ENCODE measurements around the gene RALGPS1. TPM values are rescaled to one million over a fixed set of nuclear protein-coding genes. Genes with fewer than 3 reads are reported as not detected.

Gene RALGPS1
- total and polyA plus RNA-seq, 5 donors from 2014 or later: 1.8 to 10.3 (median 3.3) TPM

DNA sequence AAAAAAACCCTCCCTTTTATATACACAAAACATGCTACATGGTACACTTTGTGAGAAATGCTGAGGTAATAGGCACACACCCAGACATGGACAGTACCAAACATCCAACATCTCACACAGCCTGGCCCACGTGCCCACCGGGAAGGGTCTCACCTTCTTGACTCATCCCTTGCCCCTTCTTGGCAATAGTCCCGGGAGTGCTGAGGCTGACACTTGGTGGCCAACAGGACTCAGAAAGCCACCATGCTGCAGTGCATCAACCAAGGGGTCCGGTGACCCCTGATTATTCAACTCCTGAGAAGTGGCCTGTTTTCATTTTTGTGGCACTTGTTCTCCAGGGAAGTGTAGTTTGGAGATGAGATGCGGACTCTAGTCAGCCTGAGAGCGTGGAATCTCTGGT is 172.8 kb downstream of the RALGPS1 start:
- H3K27ac Mint-ChIP-seq: no peak overlapping the region
- no peaks in the 10 kb centered on the region for H3K9me3 Mint-ChIP-seq
- Histone ChIP-seq H3K4me1 (ENCODE audit: control insufficient read depth, insufficient read depth, low read length, poor library complexity, severe bottlenecking) (no peaks in the 10 kb centered on the region), H3K27ac (ENCODE audit: insufficient read depth, low read length, poor library complexity, severe bottlenecking) (no peak overlapping the region), H3K4me3 (ENCODE audit: low read depth, low read length) (no peak overlapping the region), H3K36me3 (ENCODE audit: control insufficient read depth, insufficient read depth, low read length) (no peaks in the 10 kb centered on the region), H3K27me3 (ENCODE audit: control insufficient read depth, insufficient read depth, low read length) (no peaks in the 10 kb centered on the region), H3K9me3 (ENCODE audit: control insufficient read depth in 2 of 2, low read length in 2 of 2) (no peaks in the 10 kb centered on the region)
- ATAC-seq (ENCODE audit: low read depth in 2 of 2) (no peak), DNase-seq (no peak)
- peaks cover 0 to 15% (median 7%) of the 10 kb centered on the region in 4 donors for H3K4me1 Mint-ChIP-seq
- no peak overlapping the region for H3K4me3 Mint-ChIP-seq
- H3K27me3 Mint-ChIP-seq: no peaks in the 10 kb centered on the region
- H3K36me3 Mint-ChIP-seq: no peaks in the 10 kb centered on the region

DNA sequence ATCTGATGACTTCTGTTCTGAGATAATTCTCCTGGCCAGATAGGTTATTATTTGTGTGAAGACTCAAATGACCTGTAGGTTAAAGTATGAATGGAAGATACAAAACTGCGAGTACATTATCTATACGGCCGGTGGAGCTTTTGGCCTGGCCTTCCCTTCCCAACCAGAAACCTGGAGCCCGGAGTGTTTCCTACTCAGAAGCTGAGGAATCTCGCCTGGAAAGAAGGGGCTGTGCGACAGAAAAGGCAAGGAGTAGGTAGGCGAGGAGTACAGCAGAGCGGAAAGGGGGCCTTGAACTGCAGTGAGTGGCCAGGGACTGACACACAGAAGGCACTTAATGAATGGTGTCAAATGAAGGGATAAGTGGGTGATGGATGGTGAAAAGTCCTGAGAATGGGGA is 173.3 kb downstream of the RALGPS1 start:
- H3K4me1 Mint-ChIP-seq: peaks cover 0 to 15% (median 7%) of the 10 kb centered on the region in 4 donors
- no peak for ATAC-seq (ENCODE audit: low read depth in 2 of 2)
- no peak overlapping the region for H3K27ac ChIP-seq (ENCODE audit: insufficient read depth, low read length, poor library complexity, severe bottlenecking)
- no peaks in the 10 kb centered on the region for H3K27me3 ChIP-seq (ENCODE audit: control insufficient read depth, insufficient read depth, low read length)
- H3K27ac Mint-ChIP-seq: no peak overlapping the region
- H3K36me3 Mint-ChIP-seq: no peaks in the 10 kb centered on the region
- H3K9me3 Mint-ChIP-seq: no peaks in the 10 kb centered on the region
- H3K9me3 ChIP-seq (ENCODE audit: control insufficient read depth in 2 of 2, low read length in 2 of 2): no peaks in the 10 kb centered on the region
- no peaks in the 10 kb centered on the region for H3K27me3 Mint-ChIP-seq
- no peaks in the 10 kb centered on the region for H3K36me3 ChIP-seq (ENCODE audit: control insufficient read depth, insufficient read depth, low read length)
- H3K4me3 Mint-ChIP-seq: no peak overlapping the region
- no peak for DNase-seq
- no peaks in the 10 kb centered on the region for H3K4me1 ChIP-seq (ENCODE audit: control insufficient read depth, insufficient read depth, low read length, poor library complexity, severe bottlenecking)
- H3K4me3 ChIP-seq (ENCODE audit: low read depth, low read length): no peak overlapping the region

DNA sequence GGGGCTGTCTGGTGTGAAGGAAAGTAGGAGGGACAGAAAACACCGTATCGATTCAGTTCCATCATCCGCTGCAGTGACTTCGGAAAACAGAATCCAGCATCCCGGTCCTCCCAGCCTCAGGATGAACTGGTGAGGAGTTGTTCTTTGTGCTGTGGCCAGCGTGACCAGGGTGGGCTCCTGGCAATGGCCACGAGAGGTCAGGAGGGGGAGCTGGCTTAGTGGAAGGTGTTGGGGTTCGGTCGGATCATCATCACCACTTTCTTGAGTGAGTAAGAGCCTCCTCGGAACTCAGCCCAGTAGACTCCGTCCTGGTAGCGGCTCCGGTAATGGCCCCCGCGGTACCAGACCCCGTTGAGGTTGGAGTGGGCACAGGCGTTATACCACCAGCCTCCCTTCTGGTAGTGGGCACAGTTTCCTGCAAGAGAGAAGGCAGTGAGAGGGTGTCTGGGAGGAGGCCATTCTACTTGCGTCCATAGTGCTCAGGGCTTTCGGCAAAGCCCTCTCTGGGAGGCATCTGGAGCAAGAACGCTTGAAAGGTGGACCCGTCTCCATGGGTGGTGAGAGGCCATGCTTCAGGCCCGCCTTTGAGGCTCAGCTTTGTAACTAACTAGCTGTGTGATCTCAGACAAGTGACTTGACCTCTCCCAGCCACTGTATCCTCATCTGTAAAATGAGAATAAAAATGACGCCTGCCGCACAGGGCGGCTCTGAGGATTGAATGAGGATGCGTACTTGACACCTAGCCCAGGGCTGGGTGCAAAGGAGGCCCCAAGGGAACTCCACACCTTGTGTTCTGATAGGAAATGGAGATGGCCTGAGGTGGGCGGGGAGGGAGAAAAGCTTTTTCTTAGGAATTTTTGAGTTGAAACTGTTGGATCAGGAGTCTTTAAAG is 174.4 kb downstream of the RALGPS1 start:
- Mint-ChIP-seq H3K27me3 (no peaks in the 10 kb centered on the region), H3K4me3 (no peak overlapping the region), H3K9me3 (no peaks in the 10 kb centered on the region), H3K4me1 (peaks cover 0 to 15% (median 7%) of the 10 kb centered on the region in 4 donors), H3K27ac (no peak overlapping the region), H3K36me3 (no peaks in the 10 kb centered on the region)
- ATAC-seq (ENCODE audit: low read depth in 2 of 2): no peak
- Histone ChIP-seq H3K4me1 (ENCODE audit: control insufficient read depth, insufficient read depth, low read length, poor library complexity, severe bottlenecking) (no peaks in the 10 kb centered on the region), H3K4me3 (ENCODE audit: low read depth, low read length) (no peak overlapping the region), H3K9me3 (ENCODE audit: control insufficient read depth in 2 of 2, low read length in 2 of 2) (no peaks in the 10 kb centered on the region), H3K36me3 (ENCODE audit: control insufficient read depth, insufficient read depth, low read length) (no peaks in the 10 kb centered on the region), H3K27me3 (ENCODE audit: control insufficient read depth, insufficient read depth, low read length) (no peaks in the 10 kb centered on the region), H3K27ac (ENCODE audit: insufficient read depth, low read length, poor library complexity, severe bottlenecking) (no peak overlapping the region)
- DNase-seq: no peak

DNA sequence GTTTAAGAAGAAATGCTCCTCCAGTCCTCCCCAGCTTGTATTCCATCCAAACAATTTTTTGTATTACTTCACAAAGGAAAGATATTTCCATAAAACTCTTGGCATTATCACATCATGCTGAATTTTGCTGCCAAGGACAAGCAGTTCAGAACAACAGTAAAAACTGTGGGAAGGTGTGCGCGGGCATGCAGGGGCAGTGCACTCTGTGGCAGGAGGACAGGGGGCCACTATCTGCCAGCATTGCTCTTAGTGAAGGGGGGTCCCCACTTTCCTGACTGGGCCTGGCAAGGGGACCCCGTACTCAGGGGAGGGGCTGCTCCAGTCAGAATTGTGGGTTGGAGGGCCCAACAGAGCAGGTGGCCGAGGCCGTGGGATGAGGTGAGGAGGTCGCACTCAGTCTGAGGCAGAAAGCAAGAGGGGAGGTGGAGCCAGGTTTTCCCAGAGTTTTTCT is 175.1 kb downstream of the RALGPS1 start:
- no peaks in the 10 kb centered on the region for H3K36me3 Mint-ChIP-seq
- no peak for DNase-seq
- ATAC-seq (ENCODE audit: low read depth in 2 of 2): no peak
- Histone ChIP-seq H3K27me3 (ENCODE audit: control insufficient read depth, insufficient read depth, low read length) (no peaks in the 10 kb centered on the region), H3K9me3 (ENCODE audit: control insufficient read depth in 2 of 2, low read length in 2 of 2) (no peaks in the 10 kb centered on the region), H3K4me3 (ENCODE audit: low read depth, low read length) (no peak overlapping the region), H3K36me3 (ENCODE audit: control insufficient read depth, insufficient read depth, low read length) (no peaks in the 10 kb centered on the region), H3K4me1 (ENCODE audit: control insufficient read depth, insufficient read depth, low read length, poor library complexity, severe bottlenecking) (no peaks in the 10 kb centered on the region), H3K27ac (ENCODE audit: insufficient read depth, low read length, poor library complexity, severe bottlenecking) (no peak overlapping the region)
- no peaks in the 10 kb centered on the region for H3K9me3 Mint-ChIP-seq
- H3K4me1 Mint-ChIP-seq: peaks cover 0 to 9% (median 6%) of the 10 kb centered on the region in 4 donors
- H3K27ac Mint-ChIP-seq: no peak overlapping the region
- H3K4me3 Mint-ChIP-seq: no peak overlapping the region
- H3K27me3 Mint-ChIP-seq: no peaks in the 10 kb centered on the region

DNA sequence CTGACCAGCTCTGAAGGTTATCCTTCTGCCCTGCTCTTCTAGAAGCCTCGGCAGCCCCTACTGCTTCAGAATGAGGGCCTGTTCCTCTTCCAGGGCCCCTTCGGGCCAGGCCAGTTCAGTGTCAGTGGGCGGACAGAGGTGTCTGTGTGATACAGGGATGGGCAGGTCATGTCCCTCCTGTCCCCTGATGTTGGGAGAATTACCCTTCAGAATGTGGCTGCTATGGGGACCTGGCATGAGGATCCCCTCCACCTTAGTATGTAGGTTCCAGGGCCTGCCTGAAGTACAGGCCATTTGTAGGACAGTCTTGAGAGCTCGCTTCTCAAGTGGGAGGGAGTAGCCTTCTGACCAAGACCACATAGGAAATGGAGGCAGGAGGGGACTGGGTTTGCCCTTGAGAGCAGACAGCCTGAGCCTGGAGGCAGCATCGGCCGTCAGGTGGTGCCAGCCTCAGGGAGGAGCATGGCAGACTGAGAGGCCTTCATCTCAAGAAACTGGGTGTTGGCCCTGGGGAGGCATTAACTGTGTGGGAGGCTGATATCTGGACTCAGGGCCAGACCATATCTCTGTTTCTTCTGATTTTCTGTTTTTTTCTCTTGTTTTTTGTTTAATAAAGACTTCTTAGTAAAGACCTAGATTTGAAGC is 175.9 kb downstream of the RALGPS1 start:
- H3K4me1 ChIP-seq (ENCODE audit: control insufficient read depth, insufficient read depth, low read length, poor library complexity, severe bottlenecking): no peaks in the 10 kb centered on the region
- H3K27ac ChIP-seq (ENCODE audit: insufficient read depth, low read length, poor library complexity, severe bottlenecking): no peak overlapping the region
- no peak for DNase-seq
- Mint-ChIP-seq H3K4me3 (no peak overlapping the region), H3K9me3 (no peaks in the 10 kb centered on the region), H3K27me3 (no peaks in the 10 kb centered on the region), H3K36me3 (no peaks in the 10 kb centered on the region), H3K27ac (no peak overlapping the region), H3K4me1 (peaks cover 0 to 5% (median 3%) of the 10 kb centered on the region in 4 donors)
- H3K36me3 ChIP-seq (ENCODE audit: control insufficient read depth, insufficient read depth, low read length): no peaks in the 10 kb centered on the region
- H3K9me3 ChIP-seq (ENCODE audit: control insufficient read depth in 2 of 2, low read length in 2 of 2): no peaks in the 10 kb centered on the region
- no peaks in the 10 kb centered on the region for H3K27me3 ChIP-seq (ENCODE audit: control insufficient read depth, insufficient read depth, low read length)
- no peak for ATAC-seq (ENCODE audit: low read depth in 2 of 2)
- no peak overlapping the region for H3K4me3 ChIP-seq (ENCODE audit: low read depth, low read length)

DNA sequence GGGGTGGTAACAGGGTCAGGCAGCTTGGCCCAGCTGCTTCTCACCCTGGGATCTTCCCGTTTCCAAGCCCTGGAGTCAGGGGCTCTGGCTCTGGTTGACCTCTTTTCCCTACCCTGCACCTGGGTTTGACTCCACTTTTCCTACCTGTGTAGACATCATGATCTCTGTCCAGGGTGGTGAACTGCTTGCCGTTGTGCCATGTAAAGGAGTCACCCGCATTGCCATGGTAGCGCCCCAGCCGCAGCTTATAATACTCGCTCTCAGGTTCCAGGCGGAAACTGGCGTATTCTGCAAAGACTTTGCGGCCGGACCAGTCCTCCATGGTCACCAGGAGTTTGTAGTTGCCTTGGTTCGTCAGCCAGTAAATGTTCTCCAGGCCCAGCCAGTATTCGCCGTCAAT is 176.9 kb downstream of the RALGPS1 start:
- Histone ChIP-seq H3K27me3 (ENCODE audit: control insufficient read depth, insufficient read depth, low read length) (no peaks in the 10 kb centered on the region), H3K4me1 (ENCODE audit: control insufficient read depth, insufficient read depth, low read length, poor library complexity, severe bottlenecking) (no peaks in the 10 kb centered on the region), H3K9me3 (ENCODE audit: control insufficient read depth in 2 of 2, low read length in 2 of 2) (no peaks in the 10 kb centered on the region), H3K4me3 (ENCODE audit: low read depth, low read length) (no peak overlapping the region), H3K27ac (ENCODE audit: insufficient read depth, low read length, poor library complexity, severe bottlenecking) (no peak overlapping the region), H3K36me3 (ENCODE audit: control insufficient read depth, insufficient read depth, low read length) (no peaks in the 10 kb centered on the region)
- Mint-ChIP-seq H3K4me1 (peaks cover 0 to 4% (median 1%) of the 10 kb centered on the region in 4 donors), H3K27ac (no peak overlapping the region), H3K27me3 (no peaks in the 10 kb centered on the region), H3K36me3 (no peaks in the 10 kb centered on the region), H3K4me3 (no peak overlapping the region), H3K9me3 (no peaks in the 10 kb centered on the region)
- ATAC-seq (ENCODE audit: low read depth in 2 of 2) (no peak), DNase-seq (no peak)

DNA sequence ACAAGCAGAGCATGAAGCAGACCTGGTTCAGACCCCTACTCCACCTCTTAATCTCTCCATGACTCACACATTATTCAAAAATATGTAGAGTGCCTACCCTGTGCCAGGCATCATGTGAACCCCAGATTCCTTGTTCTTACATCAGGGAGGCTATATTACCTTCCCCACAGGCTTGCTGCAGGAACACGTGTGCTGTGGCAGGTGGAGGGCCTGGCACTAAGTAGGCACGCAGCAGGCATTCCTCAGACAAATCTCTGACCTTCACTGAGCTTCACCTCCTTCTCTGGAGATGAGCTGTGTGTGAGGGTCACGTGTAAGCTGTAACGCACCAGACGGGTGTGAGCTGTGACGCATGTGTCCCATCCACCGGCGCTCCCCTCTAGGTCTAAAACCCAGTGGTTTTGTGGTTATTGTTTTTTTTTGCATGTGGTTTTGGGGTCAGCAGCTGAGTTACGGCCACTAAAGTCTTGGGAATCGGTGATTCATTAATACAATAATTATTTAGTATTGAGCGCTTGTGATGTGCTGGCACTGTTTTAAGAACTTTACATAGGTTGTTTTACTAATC is 177.5 kb downstream of the RALGPS1 start:
- Mint-ChIP-seq H3K27ac (no peak overlapping the region), H3K9me3 (no peaks in the 10 kb centered on the region), H3K4me1 (peaks cover 0 to 4% (median 0%) of the 10 kb centered on the region in 4 donors), H3K27me3 (no peaks in the 10 kb centered on the region), H3K36me3 (no peaks in the 10 kb centered on the region), H3K4me3 (no peak overlapping the region)
- Histone ChIP-seq H3K4me1 (ENCODE audit: control insufficient read depth, insufficient read depth, low read length, poor library complexity, severe bottlenecking) (no peaks in the 10 kb centered on the region), H3K27me3 (ENCODE audit: control insufficient read depth, insufficient read depth, low read length) (no peaks in the 10 kb centered on the region), H3K4me3 (ENCODE audit: low read depth, low read length) (no peak overlapping the region), H3K36me3 (ENCODE audit: control insufficient read depth, insufficient read depth, low read length) (no peaks in the 10 kb centered on the region), H3K9me3 (ENCODE audit: control insufficient read depth in 2 of 2, low read length in 2 of 2) (no peaks in the 10 kb centered on the region), H3K27ac (ENCODE audit: insufficient read depth, low read length, poor library complexity, severe bottlenecking) (no peak overlapping the region)
- ATAC-seq (ENCODE audit: low read depth in 2 of 2): no peak
- DNase-seq: no peak

All from CD4-positive, CD25-positive, alpha-beta regulatory T cell (primary cell).